Mesothelial cell of epicardium (in vitro differentiated cells): Measurements from ENCODE around the gene SPEF1. TPM values are rescaled to one million over a fixed set of nuclear protein-coding genes. Genes with fewer than 3 reads are reported as not detected.
A peak's percentile ranks its signal among the peaks of the same experiment; 100 is the strongest.

Experiments
- DNase-seq, 2 experiments: peaks; one replicate each; pipeline ENCODE4 v3.0.0; 2021; ENCODE audit warnings: low spot score in 2 of 2; ENCODE audit not compliant: unreplicated experiment in 2 of 2
- H3K27ac Mint-ChIP-seq: 2 replicates; pipeline ENCODE4 v1.8.0; 2021; ENCODE audit warnings: mixed read lengths
- H3K27me3 Mint-ChIP-seq: 2 replicates; pipeline ENCODE4 v1.8.0; 2021; ENCODE audit warnings: low read depth, mixed read lengths
- H3K36me3 Mint-ChIP-seq: 2 replicates; pipeline ENCODE4 v1.8.0; 2021; ENCODE audit warnings: mixed read lengths
- H3K4me1 Mint-ChIP-seq: 2 replicates; pipeline ENCODE4 v1.8.0; 2021; ENCODE audit warnings: mixed read lengths
- H3K4me3 Mint-ChIP-seq: 2 replicates; pipeline ENCODE4 v1.8.0; 2021; ENCODE audit warnings: mild to moderate bottlenecking, moderate library complexity, mixed read lengths
- H3K9me3 Mint-ChIP-seq: 2 replicates; pipeline ENCODE4 v1.8.0; 2021; ENCODE audit warnings: mixed read lengths
- total RNA-seq: library from RNA; stranded (reverse); gene quantifications from 3 replicates; pipeline ENCODE4 v1.2.1, GENCODE V29; 2021
- TF ChIP-seq, protein P1 (sequence below): fragments of 200-600 bp; sonication (generic); IDR thresholded peaks from one replicate; pipeline ENCODE4 v1.5.0; 2021; ENCODE audit warnings: antibody characterized with exemption; ENCODE audit not compliant: unreplicated experiment

SPEF1 gene
- total RNA-seq, 1 donor from 2014 or later: 0.40 TPM

DNA sequence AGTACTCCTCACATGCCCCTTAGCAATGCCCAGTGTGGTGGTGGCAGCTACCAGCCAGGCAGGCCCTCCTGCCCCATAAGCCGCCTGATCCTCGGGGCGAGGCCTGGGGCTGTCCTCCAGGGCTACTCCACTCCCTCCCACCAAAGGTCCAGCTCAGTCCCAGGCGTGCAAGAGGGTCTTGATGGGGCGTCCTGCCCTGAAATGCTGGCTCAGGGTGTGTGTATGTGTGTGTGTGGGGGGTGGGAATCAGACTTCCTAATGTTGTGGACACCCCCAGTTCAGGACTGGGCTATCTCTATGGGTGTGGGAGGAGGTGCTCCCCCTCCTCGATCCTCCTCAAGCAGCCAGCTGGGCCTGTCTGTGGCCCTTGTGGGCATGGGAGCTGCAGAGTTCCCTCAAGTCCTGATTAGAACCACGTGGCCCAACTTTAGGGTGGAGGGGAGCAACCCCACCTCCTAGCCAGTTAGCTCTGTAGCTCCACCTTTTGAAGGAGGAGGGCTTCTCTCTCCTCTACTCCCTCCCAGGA is 41.3 kb downstream of the SPEF1 start:
- Mint-ChIP-seq H3K27me3 (peaks cover 17% of the 10 kb centered on the region), H3K9me3 (no peaks in the 10 kb centered on the region), H3K4me3 (no peak overlapping the region), H3K27ac (no peak overlapping the region), H3K36me3 (peaks cover 9% of the 10 kb centered on the region), H3K4me1 (peaks cover 10% of the 10 kb centered on the region)
- TF ChIP-seq, protein P1, sequence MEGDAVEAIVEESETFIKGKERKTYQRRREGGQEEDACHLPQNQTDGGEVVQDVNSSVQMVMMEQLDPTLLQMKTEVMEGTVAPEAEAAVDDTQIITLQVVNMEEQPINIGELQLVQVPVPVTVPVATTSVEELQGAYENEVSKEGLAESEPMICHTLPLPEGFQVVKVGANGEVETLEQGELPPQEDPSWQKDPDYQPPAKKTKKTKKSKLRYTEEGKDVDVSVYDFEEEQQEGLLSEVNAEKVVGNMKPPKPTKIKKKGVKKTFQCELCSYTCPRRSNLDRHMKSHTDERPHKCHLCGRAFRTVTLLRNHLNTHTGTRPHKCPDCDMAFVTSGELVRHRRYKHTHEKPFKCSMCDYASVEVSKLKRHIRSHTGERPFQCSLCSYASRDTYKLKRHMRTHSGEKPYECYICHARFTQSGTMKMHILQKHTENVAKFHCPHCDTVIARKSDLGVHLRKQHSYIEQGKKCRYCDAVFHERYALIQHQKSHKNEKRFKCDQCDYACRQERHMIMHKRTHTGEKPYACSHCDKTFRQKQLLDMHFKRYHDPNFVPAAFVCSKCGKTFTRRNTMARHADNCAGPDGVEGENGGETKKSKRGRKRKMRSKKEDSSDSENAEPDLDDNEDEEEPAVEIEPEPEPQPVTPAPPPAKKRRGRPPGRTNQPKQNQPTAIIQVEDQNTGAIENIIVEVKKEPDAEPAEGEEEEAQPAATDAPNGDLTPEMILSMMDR: no peak
- no peak for DNase-seq

DNA sequence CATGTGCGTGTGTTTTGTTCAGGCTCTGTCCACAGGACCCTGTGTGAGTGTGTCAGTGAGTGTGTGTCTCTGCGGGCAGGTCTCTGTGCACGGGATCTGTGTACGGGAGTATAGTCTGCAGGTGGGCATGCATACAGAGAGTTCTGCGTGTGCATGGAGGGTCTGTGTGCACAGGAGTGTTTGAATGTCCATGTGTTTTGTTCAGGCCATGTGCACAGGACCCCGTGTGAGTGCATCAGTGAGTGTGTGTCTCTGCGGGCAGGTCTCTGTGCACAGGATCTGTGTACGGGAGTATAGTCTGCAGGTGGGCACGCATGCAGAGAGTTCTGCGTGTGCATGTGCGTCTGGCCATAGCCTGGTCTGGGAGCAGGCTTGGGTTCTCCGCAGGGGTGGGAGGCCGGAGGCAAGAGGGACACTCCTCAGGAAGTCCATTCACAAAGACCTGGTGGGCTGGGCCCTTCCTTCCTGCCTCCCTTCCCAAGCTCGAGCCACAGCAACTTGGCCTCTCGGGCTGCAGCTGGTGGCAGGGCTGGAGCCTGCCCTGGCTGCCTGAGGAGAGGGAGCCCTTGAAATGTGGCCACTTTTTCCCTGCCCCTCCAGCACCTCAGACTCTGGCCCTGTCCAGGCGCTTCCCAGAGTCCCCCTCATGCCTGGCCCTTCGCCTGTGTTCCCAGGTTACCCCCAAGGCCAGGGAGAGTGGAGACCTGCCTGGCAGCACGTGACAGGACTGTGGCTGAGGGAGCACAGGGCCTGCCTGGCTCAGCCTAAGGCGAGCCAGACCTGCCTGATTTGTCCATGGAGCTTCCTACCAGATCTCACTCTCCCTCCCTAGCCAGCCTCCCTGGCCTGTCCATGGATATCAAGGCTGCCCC is 42.0 kb downstream of the SPEF1 start:
- no peak overlapping the region for H3K4me3 Mint-ChIP-seq
- H3K36me3 Mint-ChIP-seq: peaks cover 5% of the 10 kb centered on the region
- H3K27me3 Mint-ChIP-seq: peaks cover 12% of the 10 kb centered on the region
- H3K27ac Mint-ChIP-seq: no peak overlapping the region
- TF ChIP-seq, protein P1: no peak
- H3K9me3 Mint-ChIP-seq: no peaks in the 10 kb centered on the region
- peaks cover 14% of the 10 kb centered on the region for H3K4me1 Mint-ChIP-seq
- DNase-seq: no peak

DNA sequence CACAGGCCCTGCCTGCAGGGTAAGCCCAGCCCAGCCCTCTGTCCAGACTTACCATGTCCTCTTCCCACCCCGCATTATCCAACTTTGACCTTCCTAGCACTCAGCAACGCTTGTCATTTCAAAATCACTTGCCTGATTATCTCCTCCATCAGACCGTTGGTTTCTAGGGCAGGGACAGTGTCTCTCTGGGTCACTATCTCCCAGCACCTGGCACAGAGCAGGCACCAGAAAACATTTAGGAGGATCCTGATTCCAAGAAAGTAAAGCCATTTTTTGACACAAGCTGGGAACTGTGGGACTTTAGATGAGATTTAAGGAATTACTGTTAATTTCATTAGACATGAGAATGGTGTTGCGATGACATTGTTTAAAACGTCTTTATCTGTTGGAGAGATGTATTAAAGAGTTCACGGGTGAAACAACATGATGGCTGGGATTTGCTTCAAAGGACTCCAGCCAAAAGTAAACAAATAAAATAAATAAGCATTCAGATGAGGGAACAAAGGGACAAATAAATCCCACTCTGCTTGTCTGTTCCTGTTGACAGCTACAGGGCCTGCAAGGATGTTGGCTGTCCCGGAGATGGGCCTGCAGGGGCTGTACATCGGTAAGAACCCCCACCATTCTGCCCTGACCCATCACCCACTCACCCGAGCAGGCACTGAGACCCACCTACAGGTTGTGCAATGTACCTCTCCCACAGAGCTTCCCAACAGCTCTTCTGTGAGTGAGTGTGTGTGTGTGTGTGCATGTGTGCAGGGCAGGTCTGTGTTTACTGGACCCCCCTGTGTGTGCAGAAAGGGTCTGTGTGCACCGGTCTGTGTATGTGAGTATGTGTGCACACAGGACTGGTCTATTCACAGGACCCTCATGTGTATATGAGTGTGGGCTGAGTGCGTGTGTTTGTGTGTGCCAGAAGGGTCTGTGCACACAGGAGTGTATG is 42.9 kb downstream of the SPEF1 start:
- no peak for DNase-seq
- Mint-ChIP-seq H3K27ac (no peak overlapping the region), H3K9me3 (no peaks in the 10 kb centered on the region), H3K4me3 (no peak overlapping the region), H3K4me1 (peaks cover 16% of the 10 kb centered on the region), H3K36me3 (peaks cover under 1% of the 10 kb centered on the region), H3K27me3 (peaks cover 4% of the 10 kb centered on the region)
- TF ChIP-seq, protein P1: no peak

DNA sequence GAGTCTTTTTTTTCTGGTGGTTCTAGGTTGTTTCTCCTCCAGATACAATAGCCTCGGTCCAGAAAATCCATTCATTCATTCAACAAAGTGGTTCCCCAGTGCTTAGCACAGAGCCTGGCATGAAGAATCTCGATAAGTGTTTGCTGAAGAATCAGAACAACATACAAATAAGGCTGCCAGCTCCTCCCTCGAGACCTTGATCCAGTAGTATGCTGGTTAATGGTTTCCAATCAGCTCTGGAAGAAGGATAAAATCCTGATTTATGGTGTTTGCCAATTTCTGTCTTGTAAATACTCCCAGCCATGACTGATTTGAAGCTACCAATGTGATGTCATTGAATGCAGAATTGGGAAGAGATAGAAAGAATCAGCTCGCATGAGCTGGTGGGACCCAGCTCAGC is 45.5 kb downstream of the SPEF1 start:
- TF ChIP-seq, protein P1: no peak
- Mint-ChIP-seq H3K9me3 (no peaks in the 10 kb centered on the region), H3K4me3 (no peak overlapping the region), H3K27ac (no peak overlapping the region), H3K27me3 (peaks cover 18% of the 10 kb centered on the region), H3K36me3 (no peaks in the 10 kb centered on the region), H3K4me1 (peaks cover 31% of the 10 kb centered on the region)
- no peak for DNase-seq

DNA sequence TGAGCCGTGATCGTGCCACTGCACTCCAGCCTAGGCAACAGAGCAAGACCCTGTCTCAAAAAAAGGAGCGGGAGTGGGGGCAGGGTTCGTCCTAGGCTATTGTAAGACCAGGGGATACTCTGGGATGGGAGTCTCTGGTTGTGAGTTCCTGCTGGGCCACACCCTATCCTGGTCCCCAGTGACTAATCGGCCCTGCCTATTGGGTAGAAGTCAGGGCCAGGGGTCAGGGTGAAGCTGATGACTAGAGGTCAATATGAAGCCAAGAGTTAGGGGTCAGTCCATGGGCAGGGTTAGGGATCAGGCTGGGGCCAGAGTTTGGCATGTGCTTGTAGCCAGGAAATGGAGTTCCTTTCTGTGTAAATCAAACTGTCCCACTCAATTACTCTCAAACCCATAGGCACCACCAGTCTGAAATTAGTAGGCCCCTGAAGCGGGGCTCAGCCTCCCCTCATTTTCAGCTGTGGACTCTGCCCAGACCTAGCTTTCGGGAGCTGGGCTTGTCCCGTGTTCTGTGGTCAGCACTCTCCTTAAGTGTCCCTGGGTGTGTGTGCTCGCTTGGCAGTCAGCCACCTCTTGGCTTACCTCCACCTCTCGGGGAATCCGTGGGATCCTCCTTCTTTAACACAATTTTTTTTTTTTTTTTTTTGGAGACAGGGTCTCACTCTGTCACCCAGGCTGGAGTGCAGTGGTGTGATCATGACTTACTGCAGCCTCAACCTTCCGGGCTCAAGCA is 47.0 kb downstream of the SPEF1 start:
- Mint-ChIP-seq H3K36me3 (no peaks in the 10 kb centered on the region), H3K27me3 (peaks cover 27% of the 10 kb centered on the region), H3K27ac (no peak overlapping the region), H3K9me3 (no peaks in the 10 kb centered on the region), H3K4me1 (peaks cover 24% of the 10 kb centered on the region), H3K4me3 (peak overlapping the region; percentile 6)
- TF ChIP-seq, protein P1: no peak
- no peak for DNase-seq
